ENCODE results near the gene NANOS2. TPM values are rescaled to one million over a fixed set of nuclear protein-coding genes. Genes with fewer than 3 reads are reported as not detected.
A peak's percentile ranks its signal among the peaks of the same experiment; 100 is the strongest.

Gene NANOS2
- total and polyA plus RNA-seq, 2 of the 13 experiments (the other 11 are each of a cell fraction or from before 2014, with no cell fraction given): not detected

- TF ChIP-seq FOXP4 (CRISPR knock-in tag; IDR thresholded peaks at IDR 0.05) (peak; percentile 75), ZMYM2 (CRISPR knock-in tag; IDR thresholded peaks at IDR 0.05) (no peak), MED13 (CRISPR knock-in tag; IDR thresholded peaks at IDR 0.05) (no peak), SMAD1 (CRISPR knock-in tag; IDR thresholded peaks at IDR 0.05; ENCODE audit: borderline replicate concordance, low read depth) (0 out of 2 replicates have a peak, but pooled peaks have one; percentile 48), ZKSCAN5 (CRISPR knock-in tag; IDR thresholded peaks at IDR 0.05) (0 out of 2 replicates have a peak, but pooled peaks have one; percentile 26), SIX1 (CRISPR knock-in tag; IDR thresholded peaks at IDR 0.05; ENCODE audit: borderline replicate concordance) (no peak), ZNF280D (CRISPR knock-in tag; IDR thresholded peaks at IDR 0.05) (0 out of 2 replicates have a peak, but pooled peaks have one; percentile 37), EZH2 (conservative IDR thresholded peaks at IDR 0.05; ENCODE audit: low read depth, low read length) (no peak), TEAD3 (CRISPR knock-in tag; optimal IDR thresholded peaks at IDR 0.05; ENCODE audit: borderline replicate concordance) (peak; percentile 42), ZNF407 (CRISPR knock-in tag; IDR thresholded peaks at IDR 0.05; ENCODE audit: not compliant biosample characterization) (no peak)
These were observed 36.4 kb downstream of the NANOS2 start (continued) for GRCh38 chr19:45878043-45878794.

Data from HepG2 (cell line).